GM12801 (cell line): Measurements from ENCODE around the gene RINT1.

Experiments used
- CTCF ChIP-seq: IDR thresholded peaks from one replicate; pipeline ENCODE4 v1.5.1; 2011; ENCODE audit warnings: control low read depth; ENCODE audit not compliant: insufficient read length; ENCODE audit errors: extremely low read depth

RINT1 gene

GRCh38 chr7:105531792-105532671 lies at the start of gene RINT1:
TSS of gene RINT1 (plus strand) at chr7:105532201. CDS start at chr7:105532316, 115 bp downstream.
- TF ChIP-seq CTCF: no peak

- TF ChIP-seq CTCF: no peak
Observed at GRCh38 chr7:105487579-105488571, 44.1 kb upstream of the RINT1 start.

DNA sequence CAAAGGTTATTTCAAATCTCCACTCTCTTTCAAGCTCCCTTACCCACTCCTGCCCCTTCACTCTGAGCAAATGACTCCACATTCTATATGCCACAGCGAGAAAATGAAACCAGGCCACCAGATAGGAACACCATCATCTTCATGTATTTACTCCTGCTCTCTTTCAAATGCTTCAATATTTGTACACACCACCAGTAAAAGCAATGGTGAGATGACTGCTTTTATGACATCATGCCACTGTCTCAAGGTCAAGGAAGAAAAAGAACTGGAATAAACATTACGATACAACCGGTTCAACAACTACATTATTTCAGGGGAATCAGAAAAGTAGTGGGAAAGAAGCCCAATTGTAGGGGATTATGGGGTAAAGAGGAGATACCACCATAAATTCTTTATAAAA lies 42.6 kb upstream of the RINT1 start:
- no peak for TF ChIP-seq CTCF

DNA sequence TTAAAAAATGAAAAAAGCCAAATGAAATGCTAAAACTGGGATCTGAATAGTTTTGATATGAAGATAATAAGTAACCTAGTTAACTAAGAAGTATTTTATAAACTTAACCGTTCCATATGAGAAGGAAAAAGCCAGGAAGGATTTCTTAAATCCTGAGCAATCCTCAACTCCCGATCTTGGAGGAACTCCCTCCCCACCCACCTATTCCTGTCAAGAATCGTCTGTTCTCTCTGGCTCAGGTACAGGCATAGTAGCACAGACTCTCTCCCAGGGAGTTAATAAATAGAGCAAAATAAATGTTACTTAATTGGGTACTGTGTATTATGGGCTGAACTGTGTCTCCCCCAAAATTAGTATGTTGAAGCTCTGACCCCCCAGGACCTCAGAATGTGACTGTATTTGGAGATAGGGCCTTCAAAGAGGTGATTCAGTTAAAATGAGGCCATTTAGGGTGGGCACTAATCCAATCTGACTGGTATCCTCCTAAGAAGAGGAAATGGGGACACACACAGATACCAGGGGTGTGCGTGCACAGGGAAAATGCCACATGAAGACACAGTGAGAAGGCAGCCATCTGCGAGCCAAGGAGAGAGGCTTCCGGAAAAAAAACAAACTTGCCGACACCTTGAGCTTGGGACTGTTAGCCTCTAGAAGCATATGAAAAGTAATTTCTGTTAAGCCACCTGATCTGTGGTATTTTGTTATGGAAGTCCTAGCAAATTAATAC lies 38.6 kb upstream of the RINT1 start:
- no peak for TF ChIP-seq CTCF

DNA sequence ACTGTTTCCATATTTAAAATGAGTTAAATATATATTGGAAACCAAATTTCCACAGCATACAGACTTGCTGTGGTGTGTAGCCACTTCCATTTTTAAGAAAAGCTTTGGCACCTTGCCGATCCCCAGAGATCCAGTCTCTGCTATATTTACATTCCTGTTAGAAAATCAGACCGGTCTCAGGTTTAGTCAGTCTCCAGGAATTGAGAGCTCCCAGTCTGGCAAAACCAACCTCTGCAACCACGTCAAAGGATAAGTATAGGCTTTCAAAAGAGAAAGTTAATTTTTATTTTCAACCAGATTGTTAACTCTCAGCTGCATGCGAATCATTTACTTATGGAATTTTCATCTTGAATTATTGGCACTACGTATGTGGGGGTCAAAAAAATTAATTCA lies 38.1 kb upstream of the RINT1 start:
- TF ChIP-seq CTCF: no peak

DNA sequence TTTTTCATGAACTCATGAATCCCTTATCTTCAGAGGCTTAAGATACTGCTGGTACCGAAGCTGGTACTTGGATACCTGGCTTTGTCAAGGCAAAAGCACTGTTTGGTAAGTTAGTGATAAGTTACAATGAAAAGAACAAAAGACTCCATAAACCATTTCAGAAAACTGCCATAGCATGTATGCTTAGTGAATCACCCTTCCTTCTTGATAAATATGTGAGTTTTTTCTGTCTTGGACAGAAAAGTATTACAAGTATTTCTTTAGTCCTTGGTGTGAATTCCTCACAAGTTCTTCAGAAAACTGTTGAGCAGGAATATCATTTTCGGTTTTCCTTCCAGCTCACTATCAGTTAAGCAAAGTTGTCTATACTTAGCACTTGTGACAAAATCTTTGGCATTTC lies 35.5 kb upstream of the RINT1 start:
- TF ChIP-seq CTCF: no peak
